Neural cell (in vitro differentiated cells): ENCODE results near the gene CASKIN1. TPM values are rescaled to one million over a fixed set of nuclear protein-coding genes. Genes with fewer than 3 reads are reported as not detected.

Source experiments
- H2AFZ ChIP-seq: fragments of 200-600, 300-800 bp; sonication (generic), shearing (Covaris generic); 2 replicates; pipeline ENCODE4 v1.6.0; 2014; ENCODE audit warnings: low read depth, mild to moderate bottlenecking, antibody characterized with exemption, low read length, moderate library complexity
- H3F3A ChIP-seq: fragments of 200-600 bp; shearing (Covaris generic); 2 replicates; pipeline ENCODE4 v1.6.1; 2016; ENCODE audit warnings: mild to moderate bottlenecking, moderate library complexity, mixed read lengths, antibody characterized with exemption, low read length; ENCODE audit not compliant: insufficient read depth, poor library complexity, severe bottlenecking
- H3K27ac ChIP-seq: fragments of 200-600, 300-800 bp; sonication (generic), shearing (Covaris generic); 2 replicates; pipeline ENCODE4 v1.5.1; 2014; ENCODE audit warnings: mild to moderate bottlenecking, low read length, moderate library complexity
- H3K27me3 ChIP-seq: fragments of 300-800, 200-600 bp; sonication (generic), shearing (Covaris generic); 2 replicates; pipeline ENCODE4 v1.6.0; 2014; ENCODE audit warnings: mild to moderate bottlenecking, low read depth, low read length, moderate library complexity; ENCODE audit not compliant: insufficient read depth
- H3K36me3 ChIP-seq: fragments of 300-800, 200-600 bp; sonication (generic), shearing (Covaris generic); 2 replicates; pipeline ENCODE4 v1.5.1; 2014; ENCODE audit warnings: mild to moderate bottlenecking, antibody characterized with exemption, low read length, moderate library complexity; ENCODE audit not compliant: insufficient read depth
- H3K4me2 ChIP-seq: fragments of 300-800, 200-600 bp; sonication (generic), shearing (Covaris generic); 2 replicates; pipeline ENCODE4 v1.6.0; 2014; ENCODE audit warnings: mild to moderate bottlenecking, low read length
- H3K4me3 ChIP-seq: fragments of 300-800, 200-600 bp; sonication (generic), shearing (Covaris generic); 2 replicates; pipeline ENCODE4 v1.5.1; 2014; ENCODE audit warnings: mild to moderate bottlenecking, low read length, moderate library complexity
- H3K79me2 ChIP-seq: fragments of 200-600 bp; shearing (Covaris generic); replicated peaks from 2 replicates; pipeline ENCODE4 v1.6.0; 2014; ENCODE audit warnings: mild to moderate bottlenecking, low read length, moderate library complexity; ENCODE audit not compliant: insufficient read depth
- H3K9ac ChIP-seq: fragments of 300-800, 200-600 bp; sonication (generic), shearing (Covaris generic); 2 replicates; pipeline ENCODE4 v1.6.1; 2016; ENCODE audit warnings: mild to moderate bottlenecking, low read length, mixed read lengths
- H3K9me2 ChIP-seq: fragments of 200-600 bp; shearing (Covaris generic); 2 replicates; pipeline ENCODE4 v1.6.1; 2016; ENCODE audit warnings: mild to moderate bottlenecking, low read length, mixed read lengths; ENCODE audit not compliant: insufficient read depth
- H3K9me3 ChIP-seq: fragments of 200-600, 300-800 bp; sonication (generic), shearing (Covaris generic); 2 replicates; pipeline ENCODE4 v1.6.1; 2016; ENCODE audit warnings: mild to moderate bottlenecking, mixed run types, low read length, moderate library complexity, mixed read lengths
- H4K20me1 ChIP-seq: fragments of 200-600 bp; shearing (Covaris generic); 2 replicates; pipeline ENCODE4 v1.6.1; 2016; ENCODE audit warnings: mild to moderate bottlenecking, mixed run types; ENCODE audit not compliant: insufficient read depth
- CTCF ChIP-seq: fragments of 450-650 bp; IDR thresholded peaks from 2 replicates; pipeline ENCODE4 v1.5.1; 2014; ENCODE audit warnings: antibody characterized with exemption, mild to moderate bottlenecking, moderate library complexity; ENCODE audit not compliant: poor library complexity, severe bottlenecking
- EP300 ChIP-seq: fragments of 450-650 bp; conservative IDR thresholded peaks from 2 replicates; pipeline ENCODE4 v1.6.1; 2014; ENCODE audit warnings: antibody characterized with exemption, mild to moderate bottlenecking, moderate library complexity; ENCODE audit not compliant: poor library complexity, severe bottlenecking
- EZH2 ChIP-seq: fragments of 200-600, 300-800 bp; shearing (Covaris generic), sonication (generic); IDR thresholded peaks from 2 replicates; pipeline ENCODE4 v1.6.1; 2014; ENCODE audit warnings: antibody characterized with exemption, low read length, borderline replicate concordance, mild to moderate bottlenecking; ENCODE audit not compliant: insufficient read depth, poor library complexity, severe bottlenecking
- MXI1 ChIP-seq: fragments of 450-650 bp; conservative IDR thresholded peaks from 2 replicates; pipeline ENCODE4 v1.6.1; 2014; ENCODE audit warnings: antibody characterized with exemption, mild to moderate bottlenecking; ENCODE audit not compliant: poor library complexity, severe bottlenecking
- POLR2AphosphoS5 ChIP-seq: IDR thresholded peaks from 2 replicates; pipeline ENCODE4 v1.6.1; 2012
- RAD21 ChIP-seq: fragments of 450-650 bp; conservative IDR thresholded peaks from 2 replicates; pipeline ENCODE4 v1.6.1; 2014; ENCODE audit warnings: antibody characterized with exemption, mild to moderate bottlenecking, moderate library complexity
- SMC3 ChIP-seq: fragments of 450-650 bp; conservative IDR thresholded peaks from 2 replicates; pipeline ENCODE4 v1.6.1; 2014; ENCODE audit warnings: antibody characterized with exemption, mild to moderate bottlenecking, moderate library complexity; ENCODE audit not compliant: poor library complexity
- TAF1 ChIP-seq: IDR thresholded peaks from 2 replicates; pipeline ENCODE4 v1.6.1; 2012; ENCODE audit warnings: low read depth
- polyA plus RNA-seq: library from polyadenylated mRNA; depleted of rRNA; stranded (reverse); fragments of >200 nt; gene quantifications from 2 replicates; pipeline ENCODE4 v1.2.3, GENCODE V29; 2014
- TF ChIP-seq, protein P1 (sequence below): IDR thresholded peaks from 2 replicates; pipeline ENCODE4 v1.6.1; 2012; ENCODE audit warnings: borderline replicate concordance

The CASKIN1 gene
- polyA plus RNA-seq, 1 donor from 2014 or later: 10.3 TPM

DNA sequence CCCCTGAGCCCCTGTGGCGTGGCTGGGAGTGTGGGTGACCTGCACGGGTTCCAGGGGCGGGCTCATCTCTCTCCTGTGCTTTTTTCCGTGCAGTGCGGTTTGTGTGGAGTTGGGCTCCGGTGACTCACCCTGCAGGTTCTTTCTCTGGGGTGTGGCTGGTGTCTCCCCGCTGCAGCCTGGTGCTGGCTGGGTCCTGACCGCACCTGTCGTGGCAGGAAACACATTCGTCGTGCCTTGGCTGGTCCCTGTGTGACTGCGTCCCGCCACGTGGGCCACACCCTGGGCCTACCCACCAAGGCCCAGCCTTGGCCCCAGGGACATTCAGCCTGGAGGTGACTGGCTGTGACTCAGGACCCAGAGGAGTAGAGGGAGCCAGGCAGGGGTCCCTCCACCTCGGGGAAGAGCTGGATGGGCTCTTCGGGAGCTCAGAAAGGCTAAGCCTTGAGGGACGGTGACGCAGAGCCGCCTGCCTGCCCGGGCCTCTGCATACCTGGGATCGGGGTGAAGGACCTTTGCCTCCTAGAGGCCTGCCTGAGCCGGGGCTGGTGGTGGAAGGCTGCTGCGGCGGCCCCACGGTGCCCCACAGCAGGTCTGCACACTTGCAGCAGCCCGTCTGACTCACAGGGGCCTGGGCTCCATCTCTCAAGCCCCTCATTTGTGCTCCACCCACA is 33.1 kb downstream of the CASKIN1 start:
- H3K9me2 ChIP-seq: no peaks in the 10 kb centered on the region
- no peaks in the 10 kb centered on the region for H3K9me3 ChIP-seq
- H3K79me2 ChIP-seq: peaks cover 11% of the 10 kb centered on the region
- H3K9ac ChIP-seq: no peak overlapping the region
- TF ChIP-seq TAF1 (no peak), MXI1 (no peak), EP300 (no peak), CTCF (no peak), SMC3 (no peak), RAD21 (no peak), POLR2AphosphoS5 (no peak), EZH2 (no peak)
- TF ChIP-seq, protein P1, sequence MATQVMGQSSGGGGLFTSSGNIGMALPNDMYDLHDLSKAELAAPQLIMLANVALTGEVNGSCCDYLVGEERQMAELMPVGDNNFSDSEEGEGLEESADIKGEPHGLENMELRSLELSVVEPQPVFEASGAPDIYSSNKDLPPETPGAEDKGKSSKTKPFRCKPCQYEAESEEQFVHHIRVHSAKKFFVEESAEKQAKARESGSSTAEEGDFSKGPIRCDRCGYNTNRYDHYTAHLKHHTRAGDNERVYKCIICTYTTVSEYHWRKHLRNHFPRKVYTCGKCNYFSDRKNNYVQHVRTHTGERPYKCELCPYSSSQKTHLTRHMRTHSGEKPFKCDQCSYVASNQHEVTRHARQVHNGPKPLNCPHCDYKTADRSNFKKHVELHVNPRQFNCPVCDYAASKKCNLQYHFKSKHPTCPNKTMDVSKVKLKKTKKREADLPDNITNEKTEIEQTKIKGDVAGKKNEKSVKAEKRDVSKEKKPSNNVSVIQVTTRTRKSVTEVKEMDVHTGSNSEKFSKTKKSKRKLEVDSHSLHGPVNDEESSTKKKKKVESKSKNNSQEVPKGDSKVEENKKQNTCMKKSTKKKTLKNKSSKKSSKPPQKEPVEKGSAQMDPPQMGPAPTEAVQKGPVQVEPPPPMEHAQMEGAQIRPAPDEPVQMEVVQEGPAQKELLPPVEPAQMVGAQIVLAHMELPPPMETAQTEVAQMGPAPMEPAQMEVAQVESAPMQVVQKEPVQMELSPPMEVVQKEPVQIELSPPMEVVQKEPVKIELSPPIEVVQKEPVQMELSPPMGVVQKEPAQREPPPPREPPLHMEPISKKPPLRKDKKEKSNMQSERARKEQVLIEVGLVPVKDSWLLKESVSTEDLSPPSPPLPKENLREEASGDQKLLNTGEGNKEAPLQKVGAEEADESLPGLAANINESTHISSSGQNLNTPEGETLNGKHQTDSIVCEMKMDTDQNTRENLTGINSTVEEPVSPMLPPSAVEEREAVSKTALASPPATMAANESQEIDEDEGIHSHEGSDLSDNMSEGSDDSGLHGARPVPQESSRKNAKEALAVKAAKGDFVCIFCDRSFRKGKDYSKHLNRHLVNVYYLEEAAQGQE: no peak
- H4K20me1 ChIP-seq: no peaks in the 10 kb centered on the region
- no peaks in the 10 kb centered on the region for H3F3A ChIP-seq
- H3K4me3 ChIP-seq: no peak overlapping the region
- no peak overlapping the region for H3K4me2 ChIP-seq
- H3K27ac ChIP-seq: no peak overlapping the region
- no peaks in the 10 kb centered on the region for H3K27me3 ChIP-seq
- H2AFZ ChIP-seq: no peak overlapping the region
- no peaks in the 10 kb centered on the region for H3K36me3 ChIP-seq

DNA sequence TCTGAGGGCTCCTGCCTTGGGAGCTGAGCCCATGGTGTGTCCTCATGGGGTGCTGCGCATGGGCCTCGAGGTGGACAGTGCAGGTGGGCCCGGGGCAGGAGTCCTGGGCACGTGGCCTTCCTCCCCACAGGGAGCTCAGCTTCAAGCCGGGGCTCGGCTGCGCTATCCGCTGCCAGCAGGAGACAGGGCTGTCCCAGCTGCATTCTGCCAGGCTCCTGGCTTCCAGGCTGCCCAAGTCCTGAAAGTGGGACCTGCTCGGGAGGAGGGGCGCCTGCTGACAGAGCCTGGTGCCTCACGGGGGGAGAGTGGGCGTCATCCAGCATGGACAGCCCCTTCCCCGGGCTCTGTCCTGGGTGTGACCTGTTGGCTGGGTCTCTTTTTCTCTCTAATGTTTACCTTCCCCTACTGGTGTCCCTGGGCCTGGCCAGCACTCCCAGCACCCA is 33.7 kb downstream of the CASKIN1 start:
- no peaks in the 10 kb centered on the region for H3K9me3 ChIP-seq
- no peak overlapping the region for H3K4me3 ChIP-seq
- H3K79me2 ChIP-seq: peaks cover 17% of the 10 kb centered on the region
- H2AFZ ChIP-seq: no peak overlapping the region
- no peaks in the 10 kb centered on the region for H3K9me2 ChIP-seq
- no peaks in the 10 kb centered on the region for H3F3A ChIP-seq
- no peaks in the 10 kb centered on the region for H3K36me3 ChIP-seq
- H3K9ac ChIP-seq: no peak overlapping the region
- no peak overlapping the region for H3K27ac ChIP-seq
- H3K27me3 ChIP-seq: no peaks in the 10 kb centered on the region
- no peak overlapping the region for H3K4me2 ChIP-seq
- no peaks in the 10 kb centered on the region for H4K20me1 ChIP-seq
- TF ChIP-seq RAD21 (no peak), EP300 (no peak), MXI1 (no peak), CTCF (no peak)
